Measurements from ENCODE around the gene IL10RA.
"Not testable (repeated sequence)": the region's sequence is repeated elsewhere in the genome, so short reads cannot be mapped to it uniquely, and the experiment has no call there.

The IL10RA gene

GRCh38 chr11:118002541-118003423, 16.6 kb downstream of the IL10RA start:
- peak overlapping the region; percentile 57 for H3K27ac ChIP-seq (ENCODE audit: low read depth, low read length)
- H3K4me3 ChIP-seq (ENCODE audit: low read depth, low read length), result no peak overlapping the region
- no peaks in the 10 kb centered on the region for H3K27me3 ChIP-seq (ENCODE audit: control insufficient read depth, insufficient read depth, low read length)
- no peak overlapping the region for H3K9ac ChIP-seq (ENCODE audit: low read depth, low read length)
- H3K9me3 ChIP-seq (ENCODE audit: control insufficient read depth, insufficient read depth, low read length), result no peaks in the 10 kb centered on the region
- peaks cover 10% of the 10 kb centered on the region; the same call in 1 of the 2 replicates for H3K4me1 ChIP-seq (ENCODE audit: control insufficient read depth, insufficient read depth, low read length)
- no peaks in the 10 kb centered on the region for H3K36me3 ChIP-seq (ENCODE audit: control insufficient read depth, insufficient read depth, low read length)

DNA sequence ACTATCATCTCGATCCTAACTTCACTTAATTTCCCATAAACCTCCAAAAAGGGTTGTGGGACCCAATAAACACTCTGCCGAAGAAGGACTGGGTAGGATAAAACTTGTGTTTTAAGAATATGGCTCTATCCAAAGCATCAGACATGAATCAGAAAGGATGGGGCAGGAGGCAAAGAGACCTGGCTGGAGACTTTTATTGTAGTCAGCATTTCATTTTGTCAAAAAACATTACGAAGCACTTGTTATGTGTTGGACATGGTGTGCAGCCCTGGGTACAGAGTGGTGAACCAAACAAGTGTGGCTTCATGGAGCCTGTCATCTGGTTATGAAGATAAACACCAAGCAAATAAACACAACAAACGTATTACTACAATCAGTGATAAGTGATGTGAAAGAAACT, 17.3 kb downstream of the IL10RA start:
- Histone ChIP-seq H3K27me3 (ENCODE audit: control insufficient read depth, insufficient read depth, low read length) (no peaks in the 10 kb centered on the region), H3K36me3 (ENCODE audit: control insufficient read depth, insufficient read depth, low read length) (no peaks in the 10 kb centered on the region), H3K9ac (ENCODE audit: low read depth, low read length) (no peak overlapping the region), H3K4me3 (ENCODE audit: low read depth, low read length) (no peak overlapping the region), H3K9me3 (ENCODE audit: control insufficient read depth, insufficient read depth, low read length) (no peaks in the 10 kb centered on the region), H3K4me1 (ENCODE audit: control insufficient read depth, insufficient read depth, low read length) (peaks cover 10% of the 10 kb centered on the region; the same call in 1 of the 2 replicates), H3K27ac (ENCODE audit: low read depth, low read length) (no peak overlapping the region)

DNA sequence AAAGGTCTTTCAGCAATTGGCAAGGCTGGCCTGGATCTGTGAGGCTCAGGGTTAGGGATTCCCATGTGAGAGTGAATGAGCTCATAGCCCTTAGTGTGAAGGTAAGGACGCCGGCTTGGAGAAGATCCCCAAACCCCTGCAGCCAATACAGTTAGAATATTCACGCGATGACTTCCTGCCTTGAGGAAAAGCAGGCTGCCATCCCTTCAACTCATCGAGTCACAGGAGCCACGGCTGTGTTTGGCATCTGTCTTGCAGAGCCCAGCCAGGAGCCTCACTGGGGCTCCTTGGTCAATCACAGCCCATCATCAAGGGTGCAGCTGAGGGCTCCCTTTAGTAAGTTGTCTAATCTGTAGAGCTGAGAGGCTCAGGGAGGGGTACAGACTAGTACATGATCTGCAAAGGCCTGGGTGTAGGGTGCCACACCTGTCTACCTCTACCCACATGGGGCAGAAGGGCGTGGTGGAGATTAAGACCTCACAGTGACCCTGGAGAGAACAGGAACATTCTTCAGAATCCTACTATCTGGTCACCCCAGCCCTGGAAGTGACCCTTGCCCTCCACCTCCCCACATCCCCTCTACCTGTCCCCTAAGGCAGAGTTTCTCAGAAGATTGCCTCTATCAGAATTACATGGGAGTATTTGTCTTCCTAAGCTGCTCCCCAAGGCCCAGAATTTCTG, 18.5 kb downstream of the IL10RA start:
- H3K36me3 ChIP-seq (ENCODE audit: control insufficient read depth, insufficient read depth, low read length), result no peaks in the 10 kb centered on the region
- peaks cover 10% of the 10 kb centered on the region; the same call in 1 of the 2 replicates for H3K4me1 ChIP-seq (ENCODE audit: control insufficient read depth, insufficient read depth, low read length)
- no peak overlapping the region for H3K9ac ChIP-seq (ENCODE audit: low read depth, low read length)
- H3K27me3 ChIP-seq (ENCODE audit: control insufficient read depth, insufficient read depth, low read length), result no peaks in the 10 kb centered on the region
- no peak overlapping the region for H3K27ac ChIP-seq (ENCODE audit: low read depth, low read length)
- H3K4me3 ChIP-seq (ENCODE audit: low read depth, low read length), result no peak overlapping the region
- H3K9me3 ChIP-seq (ENCODE audit: control insufficient read depth, insufficient read depth, low read length), result no peaks in the 10 kb centered on the region

DNA sequence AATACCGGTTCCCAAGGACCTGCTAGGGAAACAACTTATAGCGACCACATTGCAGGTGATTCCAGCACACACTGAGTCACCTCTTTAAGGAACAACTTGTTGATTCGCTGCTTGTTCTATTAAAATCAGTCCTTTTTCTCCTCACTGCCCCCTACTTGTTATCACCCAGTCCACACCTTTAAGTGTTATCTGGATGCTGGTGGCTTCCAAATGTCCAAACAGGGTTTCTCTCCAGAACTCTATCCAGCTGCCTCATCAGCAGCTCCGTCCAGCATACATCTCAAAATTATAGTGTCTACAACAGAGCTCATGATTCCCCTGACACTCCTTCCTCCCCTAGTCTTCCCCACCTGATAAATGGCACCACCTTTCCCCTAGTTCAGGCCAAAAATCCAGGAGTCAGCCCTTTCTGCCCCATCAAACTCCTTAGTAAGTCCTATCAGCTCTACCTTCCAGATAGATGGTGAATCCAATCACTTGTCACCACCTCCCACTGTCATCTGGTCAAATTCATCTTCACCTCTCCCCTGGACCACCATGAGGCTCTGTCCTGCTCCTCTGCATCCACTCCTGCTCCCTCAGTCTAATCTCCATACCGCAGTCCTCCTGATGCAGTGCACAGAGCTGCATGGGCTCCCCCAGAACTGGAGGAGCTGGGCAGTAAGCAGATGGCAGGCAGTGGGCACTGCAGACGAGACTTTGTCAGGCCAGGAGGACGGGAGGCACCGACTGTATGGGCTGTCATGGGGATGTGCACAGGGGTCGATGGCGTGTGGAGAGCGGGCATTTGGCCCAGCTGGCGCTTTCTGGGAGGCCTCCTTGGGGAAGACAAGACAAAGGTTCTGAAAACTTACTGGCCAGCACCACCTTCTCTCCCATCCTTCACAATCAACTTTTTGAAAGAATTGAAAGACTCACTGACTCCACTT, 19.3 kb downstream of the IL10RA start:
- no peak overlapping the region for H3K9ac ChIP-seq (ENCODE audit: low read depth, low read length)
- no peaks in the 10 kb centered on the region for H3K9me3 ChIP-seq (ENCODE audit: control insufficient read depth, insufficient read depth, low read length)
- peaks cover 10% of the 10 kb centered on the region; the same call in 1 of the 2 replicates for H3K4me1 ChIP-seq (ENCODE audit: control insufficient read depth, insufficient read depth, low read length)
- H3K27me3 ChIP-seq (ENCODE audit: control insufficient read depth, insufficient read depth, low read length), result no peaks in the 10 kb centered on the region
- H3K27ac ChIP-seq (ENCODE audit: low read depth, low read length), result no peak overlapping the region
- H3K36me3 ChIP-seq (ENCODE audit: control insufficient read depth, insufficient read depth, low read length), result no peaks in the 10 kb centered on the region
- H3K4me3 ChIP-seq (ENCODE audit: low read depth, low read length), result no peak overlapping the region

DNA sequence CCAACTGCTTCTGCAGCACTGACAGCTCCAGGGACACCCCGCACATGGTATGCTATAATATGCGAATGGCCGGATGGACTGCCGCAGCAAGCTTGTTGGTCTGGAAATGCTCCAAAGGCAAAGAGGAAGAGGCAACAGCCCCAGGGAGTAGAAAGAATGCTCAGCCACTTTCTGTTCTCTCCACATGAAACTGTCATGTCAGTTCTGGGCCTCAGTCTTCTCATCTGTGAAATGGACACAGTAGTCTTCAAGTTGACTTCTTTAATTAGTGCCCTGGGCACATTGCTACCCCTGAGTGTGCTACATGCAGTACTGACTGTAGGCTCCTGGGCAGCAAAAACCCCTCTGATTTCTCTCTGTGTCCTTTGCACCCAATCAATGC, 19.9 kb downstream of the IL10RA start:
- Histone ChIP-seq H3K9me3 (ENCODE audit: control insufficient read depth, insufficient read depth, low read length) (no peaks in the 10 kb centered on the region), H3K4me1 (ENCODE audit: control insufficient read depth, insufficient read depth, low read length) (peaks cover 10% of the 10 kb centered on the region; the same call in 1 of the 2 replicates), H3K27ac (ENCODE audit: low read depth, low read length) (no peak overlapping the region), H3K9ac (ENCODE audit: low read depth, low read length) (no peak overlapping the region), H3K4me3 (ENCODE audit: low read depth, low read length) (no peak overlapping the region), H3K27me3 (ENCODE audit: control insufficient read depth, insufficient read depth, low read length) (no peaks in the 10 kb centered on the region), H3K36me3 (ENCODE audit: control insufficient read depth, insufficient read depth, low read length) (no peaks in the 10 kb centered on the region)

DNA sequence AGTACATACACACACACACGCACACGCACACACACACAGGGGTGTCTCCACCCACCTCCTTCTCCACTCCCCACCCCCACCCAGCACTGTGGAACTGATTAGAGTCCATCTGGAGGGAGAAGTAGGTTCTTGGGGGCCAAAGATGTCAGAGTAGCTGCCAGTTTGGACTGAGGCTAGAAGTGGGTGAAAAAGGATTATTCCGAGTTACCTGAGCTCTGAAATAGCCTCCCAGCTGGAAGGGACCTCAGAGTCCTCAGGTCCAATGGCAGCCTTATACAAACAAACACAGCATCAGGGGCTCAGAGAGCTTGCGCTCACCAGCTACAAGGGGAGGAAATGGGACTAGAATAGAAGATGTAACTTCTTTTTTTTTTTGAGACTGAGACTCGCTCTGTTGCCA, 20.8 kb downstream of the IL10RA start:
- Histone ChIP-seq H3K27me3 (ENCODE audit: control insufficient read depth, insufficient read depth, low read length) (no peaks in the 10 kb centered on the region), H3K9ac (ENCODE audit: low read depth, low read length) (no peak overlapping the region), H3K4me3 (ENCODE audit: low read depth, low read length) (no peak overlapping the region), H3K4me1 (ENCODE audit: control insufficient read depth, insufficient read depth, low read length) (peaks cover 10% of the 10 kb centered on the region; the same call in 1 of the 2 replicates), H3K36me3 (ENCODE audit: control insufficient read depth, insufficient read depth, low read length) (no peaks in the 10 kb centered on the region), H3K27ac (ENCODE audit: low read depth, low read length) (no peak overlapping the region), H3K9me3 (ENCODE audit: control insufficient read depth, insufficient read depth, low read length) (no peaks in the 10 kb centered on the region)

DNA sequence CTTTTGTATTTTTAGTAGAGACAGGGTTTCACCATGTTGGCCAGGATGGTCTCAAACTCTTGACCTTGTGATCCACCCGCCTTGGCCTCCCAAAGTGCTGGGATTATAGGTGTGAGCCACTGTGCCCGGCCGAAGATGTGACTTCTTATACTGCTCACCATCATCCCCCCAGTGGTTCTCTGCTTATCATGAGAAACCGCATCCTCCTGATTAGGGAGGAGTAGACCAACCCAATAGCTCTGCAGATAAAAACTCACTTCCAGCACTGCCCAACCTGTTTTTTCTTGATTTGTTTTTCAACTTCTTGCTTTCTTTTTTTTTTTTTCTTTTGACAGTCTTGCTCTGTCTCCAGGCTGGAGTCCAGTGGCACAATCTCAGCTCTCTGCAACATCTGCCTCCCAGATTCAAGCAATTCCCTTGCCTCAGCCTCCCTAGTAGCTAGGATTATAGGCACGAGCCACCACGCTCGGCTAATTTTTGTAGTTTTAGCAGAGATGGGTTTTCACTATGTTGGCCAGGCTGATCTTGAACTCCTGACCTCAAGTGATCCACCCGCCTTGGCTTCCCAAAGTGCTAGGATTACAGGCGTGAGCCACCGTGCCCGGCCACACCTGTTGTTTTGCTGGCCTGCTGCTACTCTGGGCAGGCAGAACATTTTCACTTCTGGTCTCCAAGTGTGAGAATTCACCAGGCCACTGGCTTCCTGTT, 21.5 kb downstream of the IL10RA start:
- not testable (repeated sequence) for H3K4me1 ChIP-seq (ENCODE audit: control insufficient read depth, insufficient read depth, low read length); H3K36me3 ChIP-seq (ENCODE audit: control insufficient read depth, insufficient read depth, low read length); H3K27ac ChIP-seq (ENCODE audit: low read depth, low read length); H3K4me3 ChIP-seq (ENCODE audit: low read depth, low read length); H3K9me3 ChIP-seq (ENCODE audit: control insufficient read depth, insufficient read depth, low read length); H3K9ac ChIP-seq (ENCODE audit: low read depth, low read length); H3K27me3 ChIP-seq (ENCODE audit: control insufficient read depth, insufficient read depth, low read length)

- H3K27ac ChIP-seq (ENCODE audit: low read depth, low read length), result no peak overlapping the region
- no peaks in the 10 kb centered on the region for H3K4me1 ChIP-seq (ENCODE audit: control insufficient read depth, insufficient read depth, low read length)
- no peak overlapping the region for H3K9ac ChIP-seq (ENCODE audit: low read depth, low read length)
These were observed 22.2 kb downstream of the IL10RA start for GRCh38 chr11:118008271-118008911.

DNA sequence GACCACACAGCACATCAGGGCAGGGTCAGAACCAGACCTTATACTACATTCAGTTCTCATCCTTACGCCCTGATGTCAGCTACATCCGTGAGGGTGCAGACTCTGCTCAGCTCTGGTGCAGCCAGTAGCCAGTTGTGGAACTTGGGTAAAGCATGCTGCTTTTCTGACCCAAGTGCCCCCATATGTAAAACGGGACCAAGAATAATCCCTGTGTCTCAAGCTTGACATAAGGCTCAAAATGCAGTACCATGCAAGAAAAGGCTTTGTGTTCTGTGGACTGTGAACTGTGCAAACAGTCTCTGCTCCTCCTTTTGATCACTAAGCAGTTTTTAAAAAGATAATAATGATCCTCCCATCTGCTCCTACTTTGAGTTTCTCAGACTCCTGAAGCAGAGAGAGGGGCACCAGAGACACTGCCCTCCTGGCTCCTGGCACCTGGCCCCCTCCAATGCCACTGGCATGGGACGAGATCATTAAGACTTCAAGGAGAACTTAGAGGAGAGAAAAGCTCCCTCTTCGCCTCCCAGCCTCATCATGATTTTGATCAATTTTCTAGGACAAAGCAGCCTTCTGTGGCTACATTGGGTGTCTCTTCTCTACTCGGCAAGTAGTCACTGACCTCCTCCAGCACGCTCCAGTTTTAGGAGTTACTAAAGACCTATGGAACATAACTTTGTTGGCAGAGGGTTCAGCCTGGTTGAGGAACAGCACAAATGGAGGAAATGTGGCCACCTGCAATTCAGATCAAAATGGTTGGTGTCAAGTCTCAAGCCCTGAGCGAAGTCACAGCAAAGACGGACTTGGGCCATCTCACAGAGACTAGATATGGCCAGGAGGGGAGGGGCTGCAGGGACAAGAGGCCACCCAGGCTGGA, 23.9 kb downstream of the IL10RA start:
- Histone ChIP-seq H3K36me3 (ENCODE audit: control insufficient read depth, insufficient read depth, low read length) (no peaks in the 10 kb centered on the region), H3K27me3 (ENCODE audit: control insufficient read depth, insufficient read depth, low read length) (no peaks in the 10 kb centered on the region), H3K9ac (ENCODE audit: low read depth, low read length) (no peak overlapping the region), H3K27ac (ENCODE audit: low read depth, low read length) (no peak overlapping the region), H3K9me3 (ENCODE audit: control insufficient read depth, insufficient read depth, low read length) (no peaks in the 10 kb centered on the region), H3K4me1 (ENCODE audit: control insufficient read depth, insufficient read depth, low read length) (no peaks in the 10 kb centered on the region), H3K4me3 (ENCODE audit: low read depth, low read length) (no peak overlapping the region)

More at GRCh38 chr11:118008271-118008911, 22.2 kb downstream of the IL10RA start:
- H3K9me3 ChIP-seq (ENCODE audit: control insufficient read depth, insufficient read depth, low read length), result no peaks in the 10 kb centered on the region
- no peaks in the 10 kb centered on the region for H3K27me3 ChIP-seq (ENCODE audit: control insufficient read depth, insufficient read depth, low read length)
- no peaks in the 10 kb centered on the region for H3K36me3 ChIP-seq (ENCODE audit: control insufficient read depth, insufficient read depth, low read length)
- no peak overlapping the region for H3K4me3 ChIP-seq (ENCODE audit: low read depth, low read length)

Data from HUES48 (cell line).